ENCODE data around the gene CDH22.

CDH22 gene

GRCh38 chr20:46284040-46284427 is 24.3 kb downstream of the CDH22 start:
- DNase-seq (ENCODE audit: insufficient read length, low spot score) (no peak), FAIRE-seq (no peak)
- no peak for TF ChIP-seq CTCF (IDR thresholded peaks at IDR 0.05; ENCODE audit: insufficient read depth, missing control alignments)

GRCh38 chr20:46283426-46284039 is 24.8 kb downstream of the CDH22 start:
- FAIRE-seq (no peak), DNase-seq (ENCODE audit: insufficient read length, low spot score) (no peak)
- no peak for TF ChIP-seq CTCF (IDR thresholded peaks at IDR 0.05; ENCODE audit: insufficient read depth, missing control alignments)

GRCh38 chr20:46282669-46283068 is 25.6 kb downstream of the CDH22 start:
- FAIRE-seq (no peak), DNase-seq (ENCODE audit: insufficient read length, low spot score) (peak; percentile 46)
- TF ChIP-seq CTCF (IDR thresholded peaks at IDR 0.05; ENCODE audit: insufficient read depth, missing control alignments): no peak

- no peak for DNase-seq (ENCODE audit: insufficient read length, low spot score)
- TF ChIP-seq CTCF (IDR thresholded peaks at IDR 0.05; ENCODE audit: insufficient read depth, missing control alignments): no peak
- FAIRE-seq: no peak
These were observed 29.2 kb downstream of the CDH22 start for GRCh38 chr20:46279103-46279502.

- no peak for TF ChIP-seq CTCF (IDR thresholded peaks at IDR 0.05; ENCODE audit: insufficient read depth, missing control alignments)
- DNase-seq (ENCODE audit: insufficient read length, low spot score) (no peak), FAIRE-seq (no peak)
These were observed 30.7 kb downstream of the CDH22 start for GRCh38 chr20:46277602-46278001.

GRCh38 chr20:46276531-46276930 is 31.8 kb downstream of the CDH22 start:
- DNase-seq (ENCODE audit: insufficient read length, low spot score) (no peak), FAIRE-seq (no peak)
- TF ChIP-seq CTCF (IDR thresholded peaks at IDR 0.05; ENCODE audit: insufficient read depth, missing control alignments): no peak

- no peak for DNase-seq (ENCODE audit: insufficient read length, low spot score)
- no peak for TF ChIP-seq CTCF (IDR thresholded peaks at IDR 0.05; ENCODE audit: insufficient read depth, missing control alignments)
- FAIRE-seq: no peak
These were observed 33.2 kb downstream of the CDH22 start for GRCh38 chr20:46275091-46275490.
